B cell (primary cell): ENCODE data around the gene DIS3L2. TPM values are rescaled to one million over a fixed set of nuclear protein-coding genes. Genes with fewer than 3 reads are reported as not detected.

Experiments used
- ATAC-seq: fragments of 200-7000 bp; cut with Tn5 transposase; one replicate; pipeline ENCODE4 v1.10.0; 2021; ENCODE audit warnings: low read depth, mild to moderate bottlenecking, moderate number of reproducible peaks, moderate library complexity
- CTCF ChIA-PET: fragments of 350-600 bp; sonication (Branson Sonifier 250); formaldehyde crosslinking; loops from one replicate; lab custom pipeline; 2021; ENCODE audit warnings: antibody characterized with exemption, inconsistent platforms; lab: Charles Lee
- POLR2A ChIA-PET: fragments of 350-600 bp; sonication (Branson Sonifier 250); formaldehyde crosslinking; loops from one replicate; lab custom pipeline; 2021; ENCODE audit warnings: antibody characterized with exemption; lab: Charles Lee
- DNase-seq: peaks from one replicate; pipeline ENCODE4 v3.0.0; 2013
- H2AFZ ChIP-seq: 2 replicates; pipeline ENCODE4 v1.6.1; 2012; ENCODE audit warnings: mild to moderate bottlenecking, low read depth, low read length; ENCODE audit not compliant: insufficient read depth, poor library complexity, severe bottlenecking
- H3K27ac ChIP-seq, 2 donors: 1 replicate in 1 of 2; 2 replicates in 1 of 2; pipeline ENCODE4 v1.5.1; 2012 to 2013; ENCODE audit warnings: low read length in 2 of 2, mild to moderate bottlenecking in 2 of 2, moderate library complexity in 1 of 2
- H3K27me3 ChIP-seq, 4 experiments: fragments of 200-600 bp in 1 of 4; sonication (generic) in 1 of 4; replicated peaks in 1 of 4; 1 replicate in 2 of 4; 2 replicates in 2 of 4; pipeline versions ENCODE4 v1.6.1 to v1.7.0; 2013 to 2016; ENCODE audit warnings: low read length in 3 of 4, mild to moderate bottlenecking in 2 of 4, mixed read lengths in 1 of 4, moderate library complexity in 1 of 4; ENCODE audit not compliant: insufficient read depth in 4 of 4, control insufficient read depth in 3 of 4; ENCODE audit errors: control extremely low read depth in 1 of 4
- H3K36me3 ChIP-seq, 2 experiments: replicated peaks in 1 of 2; 1 replicate in 1 of 2; 2 replicates in 1 of 2; pipeline versions ENCODE4 v1.6.1 to v1.7.1; 2013; ENCODE audit warnings: low read length in 1 of 2; ENCODE audit not compliant: insufficient read depth in 2 of 2, control insufficient read depth in 1 of 2; ENCODE audit errors: control extremely low read depth in 1 of 2, extremely low read depth in 1 of 2
- H3K4me1 ChIP-seq, 2 donors: fragments of 200-600 bp in 1 of 2; sonication (generic) in 1 of 2; 1 replicate in 1 of 2; 2 replicates in 1 of 2; pipeline versions ENCODE4 v1.5.1 to v1.6.1; 2013 to 2017; ENCODE audit warnings: low read length in 2 of 2; ENCODE audit not compliant: control insufficient read depth in 2 of 2, insufficient read depth in 2 of 2
- H3K4me2 ChIP-seq: replicated peaks from 2 replicates; pipeline ENCODE3; 2012; ENCODE audit warnings: mild to moderate bottlenecking, low read depth, low read length; ENCODE audit not compliant: poor library complexity, severe bottlenecking
- H3K4me3 ChIP-seq, 5 experiments: fragments of 200-600 bp in 1 of 5; sonication (generic) in 1 of 5; 1 replicate in 3 of 5; 2 replicates in 2 of 5; pipeline versions ENCODE4 v1.5.1 to v1.7.0; 2011 to 2016; ENCODE audit warnings: low read length in 4 of 5, mild to moderate bottlenecking in 4 of 5, low read depth in 2 of 5, control low read depth in 1 of 5, moderate library complexity in 1 of 5; ENCODE audit not compliant: insufficient read depth in 1 of 5; ENCODE audit errors: control extremely low read depth in 1 of 5, extremely low read depth in 1 of 5
- H3K79me2 ChIP-seq: fragments of 200-600 bp; sonication (generic); one replicate; pipeline ENCODE4 v1.6.0; 2016; ENCODE audit warnings: low read length; ENCODE audit not compliant: control insufficient read depth, insufficient read depth
- H3K9ac ChIP-seq: fragments of 200-600 bp; sonication (generic); 2 replicates; pipeline ENCODE4 v1.6.1; 2017; ENCODE audit warnings: mild to moderate bottlenecking, low read length, moderate library complexity
- H3K9me3 ChIP-seq, 3 donors: one replicate each; pipeline versions ENCODE4 v1.6.1 to v1.7.1; 2013; ENCODE audit warnings: low read length in 2 of 3; ENCODE audit not compliant: control insufficient read depth in 2 of 3, insufficient read depth in 1 of 3; ENCODE audit errors: control extremely low read depth in 1 of 3
- H4K20me1 ChIP-seq: 2 replicates; pipeline ENCODE4 v1.6.0; 2012; ENCODE audit warnings: mild to moderate bottlenecking, low read length; ENCODE audit not compliant: insufficient read depth, control insufficient read depth, poor library complexity, severe bottlenecking
- H3K27ac Mint-ChIP-seq: one replicate; pipeline ENCODE4 v1.8.0; 2021; ENCODE audit warnings: mixed read lengths
- H3K27me3 Mint-ChIP-seq: one replicate; pipeline ENCODE4 v1.8.0; 2021; ENCODE audit warnings: mixed read lengths
- H3K4me1 Mint-ChIP-seq: one replicate; pipeline ENCODE4 v1.8.0; 2021; ENCODE audit warnings: mixed read lengths
- H3K4me3 Mint-ChIP-seq: one replicate; pipeline ENCODE4 v1.8.0; 2021; ENCODE audit warnings: mixed read lengths
- H3K9me3 Mint-ChIP-seq: one replicate; pipeline ENCODE4 v1.8.0; 2022; ENCODE audit warnings: mixed read lengths; ENCODE audit not compliant: insufficient read depth
- CTCF ChIP-seq: fragments of 200-600 bp; IDR thresholded peaks from one replicate; pipeline ENCODE4 v1.8.0; 2022; ENCODE audit warnings: antibody characterized with exemption, mild to moderate bottlenecking
- EZH2 ChIP-seq: IDR thresholded peaks from 2 replicates; pipeline ENCODE4 v1.6.1; 2012; ENCODE audit warnings: borderline replicate concordance, low read depth, mild to moderate bottlenecking, moderate library complexity, low read length; ENCODE audit not compliant: insufficient read depth, poor library complexity, severe bottlenecking
- WGBS: methylation state at CpG from one replicate; pipeline ENCODE4 v1.1.5; 2013; ENCODE audit warnings: missing lambda C conversion rate; ENCODE audit not compliant: insufficient coverage; 5-methylcytosine and 5-hydroxymethylcytosine counted together
- intact Hi-C: fragments of 100-400 bp; cut with micrococcal nuclease; formaldehyde crosslinking; loops from one replicate; pipeline ENCODE4 v1.10.0; 2022
- polyA plus RNA-seq: library from polyadenylated mRNA; depleted of rRNA; stranded (reverse); fragments of >200 nt; gene quantifications from 2 replicates; pipeline ENCODE4 v1.2.3, GENCODE V29; 2012
- total RNA-seq, 2 donors: library from RNA; stranded (reverse); fragments of 120-200 nt in 1 of 2; gene quantifications; 1 replicate in 1 of 2; 2 replicates in 1 of 2; pipeline versions ENCODE4 v1.2.3 to v1.2.4, GENCODE V29; 2013 to 2022

DIS3L2 gene
- total and polyA plus RNA-seq, 2 donors (not counting 1 experiment from before 2014, with no cell fraction given) = 34.5 to 70.1 TPM

GRCh38 chr2:232097758-232098157 is 136.2 kb downstream of the DIS3L2 start:
- no peak overlapping the region for H3K27ac Mint-ChIP-seq
- H3K9me3 ChIP-seq = peaks cover 8 to 28% (median 14%) of the 10 kb centered on the region in 3 donors
- peaks cover 6% of the 10 kb centered on the region in 2 donors for H3K4me1 ChIP-seq
- H3K27me3 Mint-ChIP-seq = no peaks in the 10 kb centered on the region
- peaks cover 2 to 16% of the 10 kb centered on the region in 2 experiments for H3K36me3 ChIP-seq
- 98% methylated on average over 4 of the region's 6 CpGs for WGBS
- DNase-seq (no peak), ATAC-seq (no peak)
- H4K20me1 ChIP-seq = no peaks in the 10 kb centered on the region
- no peak overlapping the region for H3K4me3 Mint-ChIP-seq
- H2AFZ ChIP-seq = no peak overlapping the region
- POLR2A ChIA-PET = no interaction called here
- H3K79me2 ChIP-seq = no peaks in the 10 kb centered on the region
- intact Hi-C loops = no loop called here
- TF ChIP-seq EZH2 (no peak), CTCF (no peak)
- no peak overlapping the region for H3K4me3 ChIP-seq
- CTCF ChIA-PET = no interaction called here
- H3K9me3 Mint-ChIP-seq = peaks cover 15% of the 10 kb centered on the region
- H3K4me1 Mint-ChIP-seq = peaks cover 9% of the 10 kb centered on the region
- H3K27ac ChIP-seq = no peak overlapping the region
- H3K9ac ChIP-seq = no peak overlapping the region
- H3K4me2 ChIP-seq = no peak overlapping the region
- H3K27me3 ChIP-seq = no peaks in the 10 kb centered on the region

DNA sequence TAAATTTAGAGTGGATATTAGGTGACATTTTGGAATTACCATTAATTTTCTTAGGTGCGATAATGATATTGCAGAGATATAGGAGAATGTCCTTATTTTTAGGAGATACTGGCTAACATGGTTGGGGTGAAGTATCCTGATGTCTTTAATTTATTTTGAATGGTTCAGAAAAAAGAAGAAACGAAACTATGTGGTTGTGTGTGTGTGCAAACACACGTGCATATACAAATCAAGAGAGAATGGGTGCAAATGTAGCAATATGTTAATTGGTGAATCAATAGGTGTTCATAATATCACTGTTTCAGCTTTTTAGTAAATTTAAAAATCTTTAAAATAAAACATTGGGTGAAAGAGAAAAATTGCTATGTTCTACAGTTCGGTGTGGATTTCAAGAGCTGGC is 140.9 kb downstream of the DIS3L2 start:
- Mint-ChIP-seq H3K27me3 (no peaks in the 10 kb centered on the region), H3K4me3 (no peak overlapping the region), H3K4me1 (peaks cover 9% of the 10 kb centered on the region), H3K27ac (no peak overlapping the region), H3K9me3 (peaks cover 3% of the 10 kb centered on the region)
- TF ChIP-seq CTCF (no peak), EZH2 (no peak)
- H3K4me1 ChIP-seq = peaks cover 6% of the 10 kb centered on the region in 2 donors
- intact Hi-C loops = no loop called here
- peaks cover 0 to 5% of the 10 kb centered on the region in 2 experiments for H3K36me3 ChIP-seq
- peaks cover 0 to 12% (median 0%) of the 10 kb centered on the region in 3 donors for H3K9me3 ChIP-seq
- H3K27ac ChIP-seq = no peak overlapping the region
- no peak overlapping the region for H2AFZ ChIP-seq
- no peak overlapping the region for H3K4me2 ChIP-seq
- no peaks in the 10 kb centered on the region for H4K20me1 ChIP-seq
- ChIA-PET CTCF (no interaction called here), POLR2A (no interaction called here)
- H3K4me3 ChIP-seq = no peak overlapping the region
- no peak overlapping the region for H3K9ac ChIP-seq
- DNase-seq = no peak
- 100% methylated on average over 1 of the region's 4 CpGs for WGBS
- no peak for ATAC-seq
- no peaks in the 10 kb centered on the region for H3K27me3 ChIP-seq
- H3K79me2 ChIP-seq = no peaks in the 10 kb centered on the region
